Neutrophil (primary cell): ENCODE data around the gene JAKMIP1.

Experiments used
- H3K27ac ChIP-seq: fragments of 200-600 bp; sonication (generic); 2 replicates; pipeline ENCODE4 v1.5.1; 2016; ENCODE audit warnings: mild to moderate bottlenecking, moderate library complexity
- H3K27me3 ChIP-seq: fragments of 200-600 bp; sonication (generic); 2 replicates; pipeline ENCODE4 v1.6.0; 2016; ENCODE audit warnings: mild to moderate bottlenecking
- H3K36me3 ChIP-seq: fragments of 200-600 bp; sonication (generic); 2 replicates; pipeline ENCODE4 v1.5.1; 2017
- H3K4me1 ChIP-seq, 2 experiments: fragments of 200-600 bp in 1 of 2; sonication (generic) in 1 of 2; 1 replicate in 1 of 2; 2 replicates in 1 of 2; pipeline versions ENCODE4 v1.5.1 to v1.6.1; 2013 to 2016; ENCODE audit warnings: low read depth in 1 of 2, low read length in 1 of 2, mild to moderate bottlenecking in 1 of 2, moderate library complexity in 1 of 2; ENCODE audit not compliant: control insufficient read depth in 1 of 2, insufficient read depth in 1 of 2
- H3K4me3 ChIP-seq, 2 experiments: fragments of 200-600 bp in 1 of 2; sonication (generic) in 1 of 2; 1 replicate in 1 of 2; 2 replicates in 1 of 2; pipeline ENCODE4 v1.5.1; 2013 to 2016; ENCODE audit warnings: low read depth in 1 of 2, low read length in 1 of 2, mild to moderate bottlenecking in 1 of 2, moderate library complexity in 1 of 2
- H3K9me3 ChIP-seq: fragments of 200-600 bp; sonication (generic); 2 replicates; pipeline ENCODE4 v1.5.1; 2016
- CTCF ChIP-seq: fragments of 200-600 bp; sonication (generic); IDR thresholded peaks from 2 replicates; pipeline ENCODE4 v1.5.1; 2016; ENCODE audit warnings: antibody characterized with exemption

Gene JAKMIP1

GRCh38 chr4:6189511-6189910 is 10.8 kb downstream of the JAKMIP1 start:
- H3K27me3 ChIP-seq: no peaks in the 10 kb centered on the region
- no peak for TF ChIP-seq CTCF

GRCh38 chr4:6188687-6189305 is 11.6 kb downstream of the JAKMIP1 start:
- H3K27ac ChIP-seq: no peak overlapping the region
- H3K27me3 ChIP-seq: no peaks in the 10 kb centered on the region
- no peaks in the 10 kb centered on the region for H3K9me3 ChIP-seq
- H3K4me1 ChIP-seq: no peaks in the 10 kb centered on the region
- no peak overlapping the region for H3K4me3 ChIP-seq
- H3K36me3 ChIP-seq: no peaks in the 10 kb centered on the region
- no peak for TF ChIP-seq CTCF

More at GRCh38 chr4:6189511-6189910, 10.8 kb downstream of the JAKMIP1 start:
- Histone ChIP-seq H3K27ac (no peak overlapping the region), H3K9me3 (no peaks in the 10 kb centered on the region), H3K4me3 (no peak overlapping the region), H3K4me1 (no peaks in the 10 kb centered on the region), H3K36me3 (no peaks in the 10 kb centered on the region)

- H3K36me3 ChIP-seq: no peaks in the 10 kb centered on the region
- TF ChIP-seq CTCF: no peak
- no peaks in the 10 kb centered on the region for H3K27me3 ChIP-seq
- no peak overlapping the region for H3K27ac ChIP-seq
- H3K4me3 ChIP-seq: no peak overlapping the region
- no peaks in the 10 kb centered on the region for H3K9me3 ChIP-seq
- no peaks in the 10 kb centered on the region for H3K4me1 ChIP-seq
Measured at GRCh38 chr4:6184169-6184568, 16.2 kb downstream of the JAKMIP1 start.

GRCh38 chr4:6183740-6184139 is 16.6 kb downstream of the JAKMIP1 start:
- Histone ChIP-seq H3K4me1 (no peaks in the 10 kb centered on the region), H3K4me3 (no peak overlapping the region), H3K27me3 (no peaks in the 10 kb centered on the region), H3K9me3 (no peaks in the 10 kb centered on the region), H3K36me3 (no peaks in the 10 kb centered on the region), H3K27ac (no peak overlapping the region)
- TF ChIP-seq CTCF: no peak

- Histone ChIP-seq H3K27ac (no peak overlapping the region), H3K27me3 (no peaks in the 10 kb centered on the region), H3K4me3 (no peak overlapping the region), H3K4me1 (no peaks in the 10 kb centered on the region), H3K9me3 (no peaks in the 10 kb centered on the region), H3K36me3 (no peaks in the 10 kb centered on the region)
- TF ChIP-seq CTCF: no peak
Measured at GRCh38 chr4:6182376-6183280, 17.7 kb downstream of the JAKMIP1 start.
